ENCODE results near the gene MAL. TPM values are rescaled to one million over a fixed set of nuclear protein-coding genes. Genes with fewer than 3 reads are reported as not detected.

Gene MAL
- total RNA-seq, 1 donor from 2014 or later, result 0.41 TPM

- Mint-ChIP-seq H3K36me3 (ENCODE audit: low read depth, unreplicated experiment) (no peaks in the 10 kb centered on the region), H3K27ac (ENCODE audit: unreplicated experiment) (no peak overlapping the region), H3K4me1 (ENCODE audit: low read depth, unreplicated experiment) (no peaks in the 10 kb centered on the region), H3K27me3 (ENCODE audit: low read depth, unreplicated experiment) (peaks cover 84% of the 10 kb centered on the region), H3K9me3 (ENCODE audit: unreplicated experiment) (peaks cover 3% of the 10 kb centered on the region), H3K4me3 (ENCODE audit: unreplicated experiment) (no peak overlapping the region)
- TF ChIP-seq CTCF (IDR thresholded peaks at IDR 0.05; ENCODE audit: insufficient read depth, low read depth, low read length) (no peak), EZH2 (IDR thresholded peaks at IDR 0.05; ENCODE audit: insufficient read depth, low read length) (peak; percentile 24)
- Histone ChIP-seq H3K9ac (ENCODE audit: low read length) (no peak overlapping the region), H3K4me1 (ENCODE audit: insufficient read depth, low read length) (no peaks in the 10 kb centered on the region), H3K4me2 (ENCODE audit: low read length) (no peak overlapping the region), H4K20me1 (ENCODE audit: insufficient read depth, low read length) (no peaks in the 10 kb centered on the region), H3K27me3 (ENCODE audit: insufficient read depth, low read length) (peaks cover 50% of the 10 kb centered on the region), H3K27ac (ENCODE audit: low read depth, low read length) (no peak overlapping the region), H3K4me3 (ENCODE audit: insufficient read depth, low read depth, low read length) (no peak overlapping the region), H2AFZ (ENCODE audit: low read depth, low read length) (no peak overlapping the region), H3K9me3 (ENCODE audit: insufficient read depth, low read depth, low read length) (no peaks in the 10 kb centered on the region), H3K79me2 (ENCODE audit: insufficient read depth, low read length) (no peaks in the 10 kb centered on the region), H3K36me3 (ENCODE audit: insufficient read depth, low read length) (no peaks in the 10 kb centered on the region)
- FAIRE-seq, result no peak
- no peak for DNase-seq (ENCODE audit: low read depth)
Measured at GRCh38 chr2:95021847-95022246, 3.7 kb upstream of the MAL start.

- H3K36me3 Mint-ChIP-seq (ENCODE audit: low read depth, unreplicated experiment), result no peaks in the 10 kb centered on the region
- Histone ChIP-seq H3K4me1 (ENCODE audit: insufficient read depth, low read length) (no peaks in the 10 kb centered on the region), H4K20me1 (ENCODE audit: insufficient read depth, low read length) (no peaks in the 10 kb centered on the region), H3K27ac (ENCODE audit: low read depth, low read length) (no peak overlapping the region), H3K79me2 (ENCODE audit: insufficient read depth, low read length) (no peaks in the 10 kb centered on the region), H3K9ac (ENCODE audit: low read length) (no peak overlapping the region), H3K9me3 (ENCODE audit: insufficient read depth, low read depth, low read length) (no peaks in the 10 kb centered on the region), H3K36me3 (ENCODE audit: insufficient read depth, low read length) (no peaks in the 10 kb centered on the region), H3K27me3 (ENCODE audit: insufficient read depth, low read length) (peaks cover 54% of the 10 kb centered on the region), H3K4me3 (ENCODE audit: insufficient read depth, low read depth, low read length) (no peak overlapping the region), H2AFZ (ENCODE audit: low read depth, low read length) (no peak overlapping the region), H3K4me2 (ENCODE audit: low read length) (no peak overlapping the region)
- peaks cover 3% of the 10 kb centered on the region for H3K9me3 Mint-ChIP-seq (ENCODE audit: unreplicated experiment)
- no peak for FAIRE-seq
- no peak overlapping the region for H3K4me3 Mint-ChIP-seq (ENCODE audit: unreplicated experiment)
- no peak overlapping the region for H3K27ac Mint-ChIP-seq (ENCODE audit: unreplicated experiment)
- H3K4me1 Mint-ChIP-seq (ENCODE audit: low read depth, unreplicated experiment), result no peaks in the 10 kb centered on the region
- peak; percentile 6 for DNase-seq (ENCODE audit: low read depth)
- TF ChIP-seq CTCF (IDR thresholded peaks at IDR 0.05; ENCODE audit: insufficient read depth, low read depth, low read length) (peak; percentile 83), EZH2 (IDR thresholded peaks at IDR 0.05; ENCODE audit: insufficient read depth, low read length) (peak; percentile 7)
- H3K27me3 Mint-ChIP-seq (ENCODE audit: low read depth, unreplicated experiment), result peaks cover 84% of the 10 kb centered on the region
Measured at GRCh38 chr2:95022309-95023221, 2.9 kb upstream of the MAL start.

- no peak overlapping the region for H3K27ac ChIP-seq (ENCODE audit: low read depth, low read length)
- Mint-ChIP-seq H3K27me3 (ENCODE audit: low read depth, unreplicated experiment) (peaks cover 82% of the 10 kb centered on the region), H3K4me1 (ENCODE audit: low read depth, unreplicated experiment) (no peaks in the 10 kb centered on the region), H3K27ac (ENCODE audit: unreplicated experiment) (no peak overlapping the region), H3K9me3 (ENCODE audit: unreplicated experiment) (peaks cover 3% of the 10 kb centered on the region), H3K4me3 (ENCODE audit: unreplicated experiment) (no peak overlapping the region), H3K36me3 (ENCODE audit: low read depth, unreplicated experiment) (no peaks in the 10 kb centered on the region)
- no peaks in the 10 kb centered on the region for H3K79me2 ChIP-seq (ENCODE audit: insufficient read depth, low read length)
- no peaks in the 10 kb centered on the region for H3K9me3 ChIP-seq (ENCODE audit: insufficient read depth, low read depth, low read length)
- H3K4me2 ChIP-seq (ENCODE audit: low read length), result no peak overlapping the region
- H3K9ac ChIP-seq (ENCODE audit: low read length), result no peak overlapping the region
- no peak overlapping the region for H2AFZ ChIP-seq (ENCODE audit: low read depth, low read length)
- TF ChIP-seq EZH2 (IDR thresholded peaks at IDR 0.05; ENCODE audit: insufficient read depth, low read length) (no peak), CTCF (IDR thresholded peaks at IDR 0.05; ENCODE audit: insufficient read depth, low read depth, low read length) (no peak)
- DNase-seq (ENCODE audit: low read depth) (no peak), FAIRE-seq (no peak)
- no peaks in the 10 kb centered on the region for H4K20me1 ChIP-seq (ENCODE audit: insufficient read depth, low read length)
- H3K4me1 ChIP-seq (ENCODE audit: insufficient read depth, low read length), result no peaks in the 10 kb centered on the region
- no peak overlapping the region for H3K4me3 ChIP-seq (ENCODE audit: insufficient read depth, low read depth, low read length)
- H3K27me3 ChIP-seq (ENCODE audit: insufficient read depth, low read length), result peaks cover 56% of the 10 kb centered on the region
- H3K36me3 ChIP-seq (ENCODE audit: insufficient read depth, low read length), result no peaks in the 10 kb centered on the region
Measured at GRCh38 chr2:95023222-95023597, 2.3 kb upstream of the MAL start.
